ENCODE results near the gene PRPF38B.

PRPF38B gene

DNA sequence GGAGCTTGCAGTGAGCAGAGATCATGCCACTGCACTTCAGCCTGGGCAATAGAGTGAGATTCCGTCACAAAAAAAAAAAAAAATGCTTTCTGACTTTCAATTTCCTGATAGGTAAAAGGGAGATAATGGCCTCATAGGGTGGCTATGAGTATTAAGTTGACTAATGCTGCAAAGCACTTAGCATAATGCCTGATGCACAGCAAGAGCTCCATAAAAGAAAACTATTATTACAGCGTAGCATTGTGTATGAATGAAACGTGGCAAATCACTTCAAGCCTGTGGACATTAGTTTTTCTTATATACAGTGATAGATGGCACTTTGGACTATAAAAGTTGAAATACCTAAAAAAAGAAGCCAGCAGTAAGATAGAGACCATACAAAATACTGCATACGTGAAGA is 37.4 kb downstream of the PRPF38B start:
- H3K36me3 ChIP-seq (ENCODE audit: control insufficient read depth in 1 of 2, insufficient read depth in 2 of 2, low read length in 2 of 2) = no peaks in the 10 kb centered on the region
- H3K27me3 ChIP-seq (ENCODE audit: low read depth, low read length) = no peaks in the 10 kb centered on the region
- no peak overlapping the region for H3K4me3 ChIP-seq (ENCODE audit: low read depth in 1 of 2, low read length in 2 of 2)
- no peaks in the 10 kb centered on the region for H3K4me1 ChIP-seq (ENCODE audit: control insufficient read depth in 1 of 2, insufficient read depth in 2 of 2, low read length in 2 of 2)
- no peak overlapping the region for H3K27ac ChIP-seq (ENCODE audit: low read length)
- H3K9me3 ChIP-seq (ENCODE audit: control insufficient read depth in 1 of 2, low read length in 2 of 2) = no peaks in the 10 kb centered on the region

DNA sequence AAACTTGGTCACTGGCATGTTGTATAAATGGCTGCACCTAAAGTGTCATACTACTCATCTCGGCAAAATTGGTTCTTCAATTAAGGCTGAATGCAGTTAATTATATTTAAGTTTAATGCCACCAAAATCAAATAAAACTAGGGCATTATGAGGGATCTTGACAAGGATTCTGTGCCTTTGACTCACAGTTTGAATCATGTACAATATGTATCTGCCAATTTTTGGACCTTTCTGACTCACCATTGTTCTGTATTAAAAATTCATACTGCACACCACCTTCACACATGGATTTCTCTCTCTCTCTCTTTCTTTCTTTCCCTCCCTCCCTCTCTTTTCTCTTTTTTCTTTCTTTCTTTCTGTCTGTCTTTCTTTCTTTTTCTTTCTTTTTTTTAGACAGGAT is 40.3 kb downstream of the PRPF38B start:
- no peaks in the 10 kb centered on the region for H3K27me3 ChIP-seq (ENCODE audit: low read depth, low read length)
- H3K36me3 ChIP-seq (ENCODE audit: control insufficient read depth in 1 of 2, insufficient read depth in 2 of 2, low read length in 2 of 2) = no peaks in the 10 kb centered on the region
- H3K4me1 ChIP-seq (ENCODE audit: control insufficient read depth in 1 of 2, insufficient read depth in 2 of 2, low read length in 2 of 2) = no peaks in the 10 kb centered on the region
- no peak overlapping the region for H3K27ac ChIP-seq (ENCODE audit: low read length)
- H3K4me3 ChIP-seq (ENCODE audit: low read depth in 1 of 2, low read length in 2 of 2) = no peak overlapping the region
- H3K9me3 ChIP-seq (ENCODE audit: control insufficient read depth in 1 of 2, low read length in 2 of 2) = no peaks in the 10 kb centered on the region

DNA sequence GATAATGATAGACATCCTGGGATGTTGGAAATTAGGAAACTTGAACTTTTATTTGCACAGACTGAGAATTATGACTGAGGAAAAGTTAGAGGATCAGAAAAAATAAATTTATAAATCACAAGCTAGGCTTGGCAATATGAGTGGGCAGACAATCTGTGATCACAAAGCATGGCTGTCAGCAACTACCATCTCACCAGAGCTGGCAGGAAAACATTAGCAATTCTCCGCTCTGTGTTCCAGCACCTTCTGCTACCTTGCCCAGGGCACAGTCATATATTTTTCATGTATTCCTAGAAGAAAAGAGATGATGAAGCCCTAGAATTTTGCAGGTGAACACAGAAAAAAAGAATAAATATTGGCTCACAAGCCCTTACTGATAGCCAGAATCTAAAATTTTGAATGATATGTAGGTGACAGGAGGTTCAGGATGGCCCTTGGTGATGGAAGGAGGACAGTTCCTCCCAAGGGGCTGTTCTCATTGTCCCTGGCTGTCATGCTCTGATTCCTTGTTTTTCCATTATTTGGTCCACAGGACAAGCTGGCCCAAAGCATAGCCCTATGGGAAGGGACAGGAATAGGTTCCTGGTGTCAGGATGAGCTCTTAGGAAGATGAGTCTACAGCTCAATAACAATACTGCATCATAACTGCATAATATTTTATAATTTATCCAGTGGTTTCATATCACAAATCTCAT is 42.2 kb downstream of the PRPF38B start:
- Histone ChIP-seq H3K36me3 (ENCODE audit: control insufficient read depth in 1 of 2, insufficient read depth in 2 of 2, low read length in 2 of 2) (no peaks in the 10 kb centered on the region), H3K4me3 (ENCODE audit: low read depth in 1 of 2, low read length in 2 of 2) (no peak overlapping the region), H3K4me1 (ENCODE audit: control insufficient read depth in 1 of 2, insufficient read depth in 2 of 2, low read length in 2 of 2) (no peaks in the 10 kb centered on the region), H3K27me3 (ENCODE audit: low read depth, low read length) (no peaks in the 10 kb centered on the region), H3K9me3 (ENCODE audit: control insufficient read depth in 1 of 2, low read length in 2 of 2) (no peaks in the 10 kb centered on the region), H3K27ac (ENCODE audit: low read length) (no peak overlapping the region)

DNA sequence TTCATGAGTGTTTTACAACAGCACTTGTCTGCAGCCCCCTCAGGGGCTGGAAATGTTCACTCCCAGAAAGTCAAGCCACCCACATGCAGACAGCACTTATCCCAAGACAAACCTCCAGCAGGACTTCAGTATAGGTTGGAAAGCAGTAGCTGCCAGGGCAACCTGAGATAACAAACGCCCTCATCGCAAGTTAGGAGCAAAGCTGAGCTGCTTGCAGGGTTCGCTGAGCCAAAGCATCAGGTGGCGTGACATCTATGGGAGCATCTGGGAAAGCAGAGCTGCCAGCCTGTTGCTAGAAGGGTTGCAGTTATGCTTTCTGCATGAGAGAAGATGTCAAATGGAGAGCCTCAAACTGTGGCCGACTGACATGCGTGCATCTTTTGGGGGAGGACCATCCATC is 50.1 kb downstream of the PRPF38B start:
- Histone ChIP-seq H3K9me3 (ENCODE audit: control insufficient read depth in 1 of 2, low read length in 2 of 2) (no peaks in the 10 kb centered on the region), H3K36me3 (ENCODE audit: control insufficient read depth in 1 of 2, insufficient read depth in 2 of 2, low read length in 2 of 2) (peaks cover 0 to 6% of the 10 kb centered on the region in 2 donors), H3K4me1 (ENCODE audit: control insufficient read depth in 1 of 2, insufficient read depth in 2 of 2, low read length in 2 of 2) (no peaks in the 10 kb centered on the region), H3K27ac (ENCODE audit: low read length) (no peak overlapping the region), H3K27me3 (ENCODE audit: low read depth, low read length) (no peaks in the 10 kb centered on the region), H3K4me3 (ENCODE audit: low read depth in 1 of 2, low read length in 2 of 2) (no peak overlapping the region)

DNA sequence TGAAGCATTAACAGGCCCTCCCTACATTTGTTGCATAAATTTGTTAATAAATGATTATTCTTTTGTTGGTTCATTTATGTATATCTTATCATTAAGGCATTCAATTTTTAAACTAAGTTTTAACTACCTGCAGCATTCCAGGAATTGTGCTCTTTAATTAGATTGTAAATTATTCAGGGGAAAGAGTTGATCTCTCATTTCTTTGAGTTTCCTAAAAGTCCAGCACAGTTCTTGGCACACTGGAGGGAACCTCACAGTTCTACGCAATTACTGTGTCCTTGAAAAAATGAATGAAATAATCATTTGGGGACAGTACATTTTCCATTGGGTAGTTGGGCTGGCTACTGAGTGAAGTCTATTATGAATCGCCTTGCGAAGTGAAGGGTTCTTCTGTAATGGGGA is 53.9 kb downstream of the PRPF38B start:
- H3K36me3 ChIP-seq (ENCODE audit: control insufficient read depth in 1 of 2, insufficient read depth in 2 of 2, low read length in 2 of 2) = peaks cover 0 to 6% of the 10 kb centered on the region in 2 donors
- peak overlapping the region; percentile 64 for H3K27ac ChIP-seq (ENCODE audit: low read length)
- peaks cover 5 to 25% of the 10 kb centered on the region in 2 donors for H3K4me1 ChIP-seq (ENCODE audit: control insufficient read depth in 1 of 2, insufficient read depth in 2 of 2, low read length in 2 of 2)
- no peaks in the 10 kb centered on the region for H3K9me3 ChIP-seq (ENCODE audit: control insufficient read depth in 1 of 2, low read length in 2 of 2)
- H3K4me3 ChIP-seq (ENCODE audit: low read depth in 1 of 2, low read length in 2 of 2) = peak overlapping the region in 1 of 2 donors; percentile 85
- no peaks in the 10 kb centered on the region for H3K27me3 ChIP-seq (ENCODE audit: low read depth, low read length)

DNA sequence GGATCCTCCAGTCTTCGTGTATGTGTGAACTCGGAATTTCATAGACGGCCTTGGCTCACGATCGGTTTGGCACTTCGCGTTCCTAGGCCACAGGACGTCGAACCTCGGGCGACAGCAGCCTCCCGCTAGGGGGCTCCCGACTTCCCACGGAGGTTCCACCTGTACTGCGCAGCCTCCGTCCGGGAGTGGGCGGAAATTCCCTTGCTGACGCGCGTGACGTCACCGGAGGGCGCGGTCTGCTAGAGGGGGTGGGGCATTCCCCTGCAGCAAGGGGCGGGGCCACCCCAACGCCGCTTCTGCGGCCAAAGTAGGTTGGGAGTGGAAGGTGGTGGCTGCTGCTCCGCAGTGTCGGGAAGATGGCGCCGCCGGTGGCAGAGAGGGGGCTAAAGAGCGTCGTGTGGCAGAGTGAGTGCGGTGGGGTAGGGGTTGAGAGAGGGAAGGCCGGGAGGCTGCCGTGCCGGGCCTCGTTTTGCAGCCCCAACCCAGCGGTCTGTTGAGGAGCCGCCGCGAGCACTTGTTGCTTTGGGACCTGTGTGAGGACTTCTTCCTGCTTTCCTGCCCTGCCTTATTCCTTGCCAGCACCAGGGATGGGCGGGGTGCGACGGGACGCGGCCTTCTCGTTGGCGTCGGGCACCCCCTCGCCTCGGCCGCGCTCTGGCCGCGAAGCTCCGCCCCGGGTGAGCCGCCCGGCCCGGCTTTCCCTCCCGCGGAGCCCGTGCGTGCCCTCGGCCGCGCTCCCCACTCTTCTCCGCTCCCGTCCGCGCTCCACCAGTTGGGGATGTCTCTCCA is 54.5 kb downstream of the PRPF38B start, which contains the start of gene STXBP3:
STXBP3 (plus strand) TSS at position 293 of the 789 bp plus-strand sequence; CDS start at position 357, 64 bp downstream.
- Histone ChIP-seq H3K4me1 (ENCODE audit: control insufficient read depth in 1 of 2, insufficient read depth in 2 of 2, low read length in 2 of 2) (peaks cover 5 to 26% of the 10 kb centered on the region in 2 donors), H3K27ac (ENCODE audit: low read length) (peak within 1 kb of the TSS; percentile 97), H3K36me3 (ENCODE audit: control insufficient read depth in 1 of 2, insufficient read depth in 2 of 2, low read length in 2 of 2) (peaks cover 0 to 6% of the 10 kb centered on the region in 2 donors), H3K27me3 (ENCODE audit: low read depth, low read length) (no peaks in the 10 kb centered on the region), H3K4me3 (ENCODE audit: low read depth in 1 of 2, low read length in 2 of 2) (peak within 1 kb of the TSS; percentile 85 to 92), H3K9me3 (ENCODE audit: control insufficient read depth in 1 of 2, low read length in 2 of 2) (no peaks in the 10 kb centered on the region)

DNA sequence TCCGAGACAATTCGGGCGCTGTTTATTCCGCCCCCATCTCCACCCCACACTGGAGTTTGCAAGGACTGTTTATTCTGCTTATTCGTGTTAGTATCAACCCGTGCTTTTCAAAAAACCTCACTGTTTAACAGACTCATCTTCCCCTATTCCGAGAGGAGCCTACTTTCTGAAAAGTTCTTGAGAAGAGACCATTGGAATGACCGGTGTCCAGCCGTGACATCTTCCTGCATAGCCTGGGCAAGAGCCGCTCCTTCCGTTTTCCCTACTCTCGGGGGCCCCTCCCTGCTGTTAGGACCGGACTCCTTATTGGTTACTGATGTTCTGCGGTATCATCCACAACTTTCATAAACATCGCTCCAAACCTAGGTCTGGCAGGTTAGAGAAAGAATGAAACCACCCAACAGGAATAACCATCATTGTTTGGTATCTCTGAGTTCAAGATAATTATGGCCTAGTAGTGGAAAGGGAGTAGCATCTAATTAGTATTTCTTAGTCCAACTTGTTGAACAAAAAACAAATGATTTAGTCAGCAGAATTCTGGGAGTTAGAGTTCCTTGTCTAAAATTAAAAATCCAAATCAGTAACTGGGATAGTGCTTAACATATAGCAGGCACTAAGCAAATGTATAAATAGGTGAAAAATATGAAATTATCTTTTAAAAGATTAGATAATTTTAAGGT is 55.2 kb downstream of the PRPF38B start:
- Histone ChIP-seq H3K9me3 (ENCODE audit: control insufficient read depth in 1 of 2, low read length in 2 of 2) (no peaks in the 10 kb centered on the region), H3K4me3 (ENCODE audit: low read depth in 1 of 2, low read length in 2 of 2) (peak overlapping the region; percentile 85 to 92), H3K27ac (ENCODE audit: low read length) (peak overlapping the region; percentile 97), H3K27me3 (ENCODE audit: low read depth, low read length) (no peaks in the 10 kb centered on the region), H3K36me3 (ENCODE audit: control insufficient read depth in 1 of 2, insufficient read depth in 2 of 2, low read length in 2 of 2) (peaks cover under 1 to 6% of the 10 kb centered on the region in 2 donors), H3K4me1 (ENCODE audit: control insufficient read depth in 1 of 2, insufficient read depth in 2 of 2, low read length in 2 of 2) (peaks cover 5 to 26% of the 10 kb centered on the region in 2 donors)

DNA sequence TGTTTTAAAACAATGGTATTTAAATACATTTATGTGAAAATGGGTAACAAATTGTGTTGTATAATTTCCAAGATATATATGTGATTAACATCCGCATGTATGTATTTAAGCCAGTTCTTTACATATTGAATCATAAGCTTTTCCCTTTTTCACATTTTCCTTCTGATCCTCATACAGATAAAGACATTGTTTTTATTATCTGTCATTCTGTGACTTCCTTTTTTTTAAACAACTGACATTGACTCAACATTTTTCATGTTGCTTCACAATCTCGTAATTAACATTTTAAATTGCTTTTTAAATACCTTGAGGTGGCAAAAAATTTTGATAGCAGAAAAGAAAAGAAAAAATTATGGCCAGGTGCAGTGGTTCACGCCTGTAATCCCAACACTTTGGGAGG is 55.8 kb downstream of the PRPF38B start:
- H3K27me3 ChIP-seq (ENCODE audit: low read depth, low read length) = no peaks in the 10 kb centered on the region
- peak overlapping the region; percentile 97 for H3K27ac ChIP-seq (ENCODE audit: low read length)
- H3K4me1 ChIP-seq (ENCODE audit: control insufficient read depth in 1 of 2, insufficient read depth in 2 of 2, low read length in 2 of 2) = peaks cover 5 to 26% of the 10 kb centered on the region in 2 donors
- peaks cover 6 to 9% of the 10 kb centered on the region in 2 donors for H3K36me3 ChIP-seq (ENCODE audit: control insufficient read depth in 1 of 2, insufficient read depth in 2 of 2, low read length in 2 of 2)
- peak overlapping the region; percentile 85 to 92 for H3K4me3 ChIP-seq (ENCODE audit: low read depth in 1 of 2, low read length in 2 of 2)
- no peaks in the 10 kb centered on the region for H3K9me3 ChIP-seq (ENCODE audit: control insufficient read depth in 1 of 2, low read length in 2 of 2)

DNA sequence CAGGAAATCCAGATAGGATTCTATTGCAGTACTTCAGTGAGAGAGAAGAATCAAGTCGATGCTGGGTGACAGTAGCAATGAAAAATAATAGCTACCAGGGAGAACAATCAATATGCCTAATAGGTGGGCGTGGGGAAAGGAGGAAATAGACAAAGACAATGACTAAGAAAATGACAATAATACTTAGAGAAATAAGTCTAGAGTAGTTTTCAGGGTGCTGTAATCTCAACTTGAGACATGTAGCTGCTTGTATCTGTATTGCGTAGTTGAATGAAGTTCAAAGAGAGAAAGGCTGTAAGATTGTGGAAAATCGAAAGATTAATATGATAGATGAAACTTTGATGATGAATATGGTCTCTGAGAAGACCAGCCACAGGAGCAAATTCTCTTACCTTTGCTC is 57.0 kb downstream of the PRPF38B start:
- Histone ChIP-seq H3K4me1 (ENCODE audit: control insufficient read depth in 1 of 2, insufficient read depth in 2 of 2, low read length in 2 of 2) (peaks cover 5 to 26% of the 10 kb centered on the region in 2 donors), H3K4me3 (ENCODE audit: low read depth in 1 of 2, low read length in 2 of 2) (no peak overlapping the region), H3K36me3 (ENCODE audit: control insufficient read depth in 1 of 2, insufficient read depth in 2 of 2, low read length in 2 of 2) (peaks cover 6 to 10% of the 10 kb centered on the region in 2 donors), H3K27ac (ENCODE audit: low read length) (no peak overlapping the region), H3K9me3 (ENCODE audit: control insufficient read depth in 1 of 2, low read length in 2 of 2) (no peaks in the 10 kb centered on the region), H3K27me3 (ENCODE audit: low read depth, low read length) (no peaks in the 10 kb centered on the region)

DNA sequence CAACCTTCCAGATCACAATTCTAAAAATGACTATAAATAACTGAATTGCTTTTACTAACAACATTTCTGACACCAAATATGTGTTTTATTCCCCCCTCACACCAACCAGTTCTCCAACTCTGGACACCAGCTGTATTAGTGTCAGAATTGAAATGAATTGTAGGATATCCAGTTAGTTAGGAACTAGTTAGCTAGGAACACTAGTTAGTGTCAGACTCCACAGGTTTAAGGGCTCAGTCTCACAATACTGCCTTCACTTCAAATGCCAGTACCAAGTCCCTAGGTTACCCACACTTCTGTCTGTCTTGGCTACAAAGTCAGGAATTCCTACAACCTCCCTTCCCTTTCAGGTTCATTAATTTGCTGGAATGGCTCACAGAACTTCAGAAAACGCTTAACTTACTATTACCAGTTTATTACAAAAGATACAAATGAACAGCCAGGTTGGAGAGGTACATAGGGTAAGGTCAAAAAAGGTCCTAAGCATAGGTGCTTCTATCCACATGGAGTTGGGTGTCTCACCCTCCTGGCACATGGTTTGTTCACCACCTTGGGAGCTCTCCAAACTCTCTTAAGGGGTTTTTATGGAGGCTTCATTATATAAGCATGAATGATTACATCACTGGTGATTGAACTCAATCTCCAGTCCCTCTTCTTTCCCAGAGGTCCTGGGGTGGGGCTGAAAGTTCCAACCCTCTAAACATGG is 58.5 kb downstream of the PRPF38B start:
- no peaks in the 10 kb centered on the region for H3K27me3 ChIP-seq (ENCODE audit: low read depth, low read length)
- H3K36me3 ChIP-seq (ENCODE audit: control insufficient read depth in 1 of 2, insufficient read depth in 2 of 2, low read length in 2 of 2) = peaks cover 10 to 13% of the 10 kb centered on the region in 2 donors
- no peaks in the 10 kb centered on the region for H3K9me3 ChIP-seq (ENCODE audit: control insufficient read depth in 1 of 2, low read length in 2 of 2)
- H3K4me1 ChIP-seq (ENCODE audit: control insufficient read depth in 1 of 2, insufficient read depth in 2 of 2, low read length in 2 of 2) = peaks cover 5 to 26% of the 10 kb centered on the region in 2 donors
- no peak overlapping the region for H3K27ac ChIP-seq (ENCODE audit: low read length)
- no peak overlapping the region for H3K4me3 ChIP-seq (ENCODE audit: low read depth in 1 of 2, low read length in 2 of 2)
